Endothelial cell of hepatic sinusoid (primary cell): ENCODE data around the gene ZGPAT.

Experiments
- in situ Hi-C: cut with HindIII; loops from 2 replicates; pipeline ENCODE4 v1.10.0; 2017; ENCODE audit warnings: low sequenced_read_pairs

Gene ZGPAT

DNA sequence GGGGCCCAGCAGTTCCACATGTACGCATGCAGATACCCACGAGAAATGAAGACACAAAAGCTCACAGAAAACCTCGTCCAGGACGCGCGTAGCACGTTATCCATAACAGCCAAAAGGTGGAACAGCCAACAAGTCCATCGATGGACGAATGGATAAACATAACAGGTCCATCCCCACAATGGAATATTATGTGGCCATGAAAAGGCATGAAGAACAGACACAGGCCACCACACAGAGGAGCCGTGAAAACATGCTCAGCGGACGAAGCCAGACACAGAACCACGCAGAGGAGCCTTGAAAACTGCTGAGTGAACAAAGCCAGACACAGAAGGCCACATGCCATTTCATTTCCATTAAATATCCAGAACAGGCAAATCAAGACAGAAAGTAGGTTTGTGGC, 69.8 kb downstream of the ZGPAT start:
- in situ Hi-C loops, result loop anchor here (5.0 kb wide), 1 partner anchor 100 kb away; no protein-coding TSS in a partner anchor

DNA sequence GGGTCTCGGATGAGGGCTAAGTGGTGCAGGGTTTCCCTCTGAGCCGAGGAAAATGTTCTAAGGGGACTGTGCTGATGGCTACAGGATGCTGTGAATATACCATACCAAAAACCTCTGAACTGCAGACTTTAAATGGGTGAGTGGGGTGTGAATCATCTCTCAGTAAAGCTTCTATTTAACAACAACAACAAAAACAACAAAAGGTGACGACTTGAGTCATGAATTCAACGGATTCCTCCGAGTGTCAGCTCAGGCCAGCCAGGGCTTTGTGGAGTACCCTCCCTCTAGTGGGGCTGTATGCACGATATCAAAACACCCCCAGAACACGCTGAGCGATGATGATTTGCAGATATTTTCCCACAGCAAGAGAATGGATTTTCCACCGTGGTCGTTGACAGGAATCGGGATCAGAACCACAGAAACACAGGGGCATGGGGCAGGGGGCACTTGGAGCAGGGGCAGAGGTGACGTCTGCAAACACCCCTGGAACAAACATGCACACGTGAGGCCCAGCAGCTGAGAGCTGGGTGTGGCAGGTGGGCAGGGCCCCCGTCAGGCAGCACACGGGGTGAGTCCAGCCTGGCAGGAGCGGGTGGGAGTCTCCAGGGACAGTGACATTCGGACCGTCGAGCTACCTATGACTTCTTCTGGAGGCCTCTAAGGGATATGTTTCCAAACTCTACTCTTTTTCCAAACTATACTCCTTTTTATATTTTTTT, 70.4 kb downstream of the ZGPAT start:
- in situ Hi-C loops, result loop anchor here (5.0 kb wide), 1 partner anchor 99 kb away; no protein-coding TSS in a partner anchor

DNA sequence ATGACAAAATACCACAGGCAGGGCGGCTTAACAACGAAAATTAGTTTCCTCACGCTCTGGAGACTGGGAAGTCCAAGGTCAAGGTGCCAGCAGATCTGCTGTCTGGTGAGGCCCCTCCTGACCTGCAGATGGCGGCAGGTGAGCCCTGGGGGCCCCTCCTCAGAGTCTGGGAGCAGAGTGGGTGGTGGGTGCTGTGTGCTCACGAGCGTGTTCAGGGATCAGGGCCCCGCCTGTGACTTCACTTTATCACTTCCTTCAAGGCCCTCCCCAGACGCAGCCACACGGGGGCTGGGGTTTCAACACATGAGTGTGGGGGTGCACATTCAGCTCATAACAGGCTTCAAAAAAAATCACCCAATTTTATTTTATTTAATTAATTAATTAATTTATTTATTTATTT, 71.0 kb downstream of the ZGPAT start:
- in situ Hi-C loops, result loop anchor here (5.0 kb wide), 1 partner anchor 98 kb away; no protein-coding TSS in a partner anchor

DNA sequence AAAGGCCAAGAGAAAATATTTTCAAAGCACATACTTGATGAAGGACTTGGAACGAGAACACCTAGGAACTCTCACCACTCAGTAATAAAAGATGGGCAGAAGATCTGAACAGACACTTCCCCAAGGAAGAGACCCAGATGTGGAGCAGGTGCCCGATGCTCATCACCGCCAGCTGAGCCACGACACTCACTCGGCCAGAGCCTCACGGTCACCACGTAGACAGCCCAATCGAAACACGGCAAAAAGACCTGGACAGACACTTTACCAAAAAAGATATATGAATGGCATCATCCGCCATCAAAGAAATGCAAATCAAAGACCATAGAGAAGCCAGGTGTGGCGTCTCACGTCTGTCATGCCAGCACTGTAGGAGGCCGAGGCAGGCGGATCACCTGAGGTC, 73.3 kb downstream of the ZGPAT start:
- in situ Hi-C loops, result no loop called here

DNA sequence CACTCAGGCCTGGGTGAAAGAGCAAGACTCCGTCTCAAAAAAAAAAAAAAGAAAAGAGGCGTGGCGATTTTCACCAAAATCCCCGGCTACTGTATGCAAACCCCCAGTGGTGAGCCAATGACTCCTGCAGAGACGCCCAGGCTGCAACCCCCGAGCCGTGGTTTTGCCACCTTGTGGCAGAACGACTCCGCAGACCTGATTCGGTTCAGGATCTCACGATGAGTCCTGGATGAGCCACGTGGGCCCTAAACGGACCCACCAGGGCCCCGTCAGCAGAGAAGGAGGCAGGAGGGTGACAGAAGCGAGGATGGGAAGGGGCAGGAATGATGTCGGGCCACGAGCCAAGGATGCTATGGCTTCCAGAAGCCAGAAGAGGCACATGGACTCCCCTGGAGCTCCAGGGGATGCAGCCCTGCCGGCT, 74.2 kb downstream of the ZGPAT start:
- in situ Hi-C loops, result no loop called here

DNA sequence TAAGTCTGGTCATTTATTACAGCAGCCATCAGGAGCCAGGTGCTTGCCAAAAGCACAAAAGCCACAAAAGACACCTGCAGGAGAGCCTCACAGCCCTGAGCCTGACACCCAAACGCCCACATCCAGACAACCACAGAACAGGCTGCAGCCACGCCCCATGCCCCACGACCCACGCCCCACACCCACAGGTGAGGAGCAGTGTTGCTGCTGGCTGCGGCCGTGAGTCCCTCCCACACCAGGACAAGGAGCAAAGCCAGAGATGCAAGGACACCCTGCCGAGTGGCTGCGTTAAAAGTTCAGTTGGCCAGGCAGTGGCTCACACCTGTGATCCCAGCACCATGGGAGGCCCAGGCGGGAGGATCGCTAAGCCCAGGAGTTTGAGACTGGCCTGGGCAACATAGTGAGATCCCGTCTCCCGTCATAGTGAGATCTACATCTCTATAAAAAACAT, 74.7 kb downstream of the ZGPAT start:
- in situ Hi-C loops, result no loop called here

DNA sequence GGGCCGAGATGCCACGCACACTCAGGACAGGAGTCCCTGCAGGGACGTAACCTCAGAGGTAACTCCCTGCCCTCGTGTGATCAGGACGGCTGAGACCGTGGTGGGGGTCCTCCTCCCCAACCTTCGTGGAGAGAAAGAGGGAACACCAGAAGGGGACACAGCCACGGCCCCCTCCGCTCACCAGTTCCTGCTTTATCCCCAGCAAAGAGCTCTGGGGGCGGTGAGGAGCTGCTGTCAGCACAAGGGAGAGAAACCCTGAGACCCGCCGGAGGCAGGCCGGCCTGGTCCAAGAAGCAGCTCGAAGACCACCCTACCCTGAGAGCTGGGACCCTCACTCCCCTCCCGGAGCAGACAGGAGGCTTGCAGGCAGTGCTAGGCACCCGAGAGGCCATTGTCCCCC, 76.1 kb downstream of the ZGPAT start:
- in situ Hi-C loops, result no loop called here

DNA sequence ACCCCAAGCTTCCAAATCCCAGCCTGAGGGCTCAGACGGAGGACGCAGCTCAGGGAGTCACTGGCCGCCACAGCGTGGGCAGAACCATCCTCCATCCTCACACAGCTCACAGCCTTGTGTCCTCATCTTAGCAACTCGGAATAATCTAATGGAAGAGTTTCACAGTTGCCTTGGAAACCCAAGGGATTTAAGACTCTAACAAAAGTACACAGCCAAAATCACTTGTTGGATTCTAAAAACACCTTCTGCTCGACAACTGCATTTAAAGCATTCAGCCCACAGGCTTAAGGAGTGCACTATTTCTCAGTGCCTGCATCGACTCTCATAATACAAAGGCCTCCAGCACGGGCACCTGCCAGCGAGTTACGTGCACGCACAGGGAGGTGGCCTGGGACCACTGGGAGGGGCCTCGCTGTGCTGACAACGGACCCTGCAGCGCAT, 77.9 kb downstream of the ZGPAT start:
- in situ Hi-C loops, result no loop called here
